ENCODE data around the gene PTPRT. TPM values are rescaled to one million over a fixed set of nuclear protein-coding genes. Genes with fewer than 3 reads are reported as not detected.

The PTPRT gene
- total RNA-seq, 1 experiment from 2014 or later, result 0.13 TPM

DNA sequence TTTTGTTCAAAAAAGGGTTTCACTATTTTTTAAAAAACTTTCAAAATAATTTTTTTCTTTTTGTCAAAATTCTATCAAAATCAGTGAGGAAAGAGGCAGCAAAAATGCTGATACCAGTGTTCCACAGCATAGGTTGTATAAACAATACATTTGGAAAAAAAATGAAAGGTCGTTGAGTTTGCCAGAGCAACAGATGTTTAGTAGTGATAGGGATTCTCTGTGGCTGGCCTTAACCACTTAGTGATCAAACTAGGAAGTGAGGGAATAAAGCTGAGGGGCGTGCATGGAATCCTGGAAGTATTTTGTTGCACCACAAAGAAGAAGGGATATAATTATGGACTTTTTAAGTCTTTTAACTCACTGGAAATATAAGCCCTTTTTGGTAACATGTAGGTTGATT, 1016.3 kb downstream of the PTPRT start:
- Histone ChIP-seq H3K4me2 (ENCODE audit: insufficient read depth, insufficient read length, low read length) (no peak overlapping the region), H2BK5ac (ENCODE audit: insufficient read length, low read length) (no peak overlapping the region), H2AFZ (ENCODE audit: low read length) (no peak overlapping the region), H3K27ac (ENCODE audit: insufficient read length, low read depth, low read length) (no peak overlapping the region), H4K5ac (ENCODE audit: insufficient read length, low read depth, low read length) (no peak overlapping the region), H3K27me3 (ENCODE audit: insufficient read depth, low read length) (no peaks in the 10 kb centered on the region), H4K8ac (replicated peaks; ENCODE audit: insufficient read length, low read depth, low read length) (no peak overlapping the region), H2AK5ac (ENCODE audit: insufficient read length, low read length) (no peak overlapping the region), H3T11ph (ENCODE audit: low read length) (no peak overlapping the region), H4K91ac (ENCODE audit: insufficient read length, low read depth, low read length) (no peak overlapping the region), H2BK20ac (ENCODE audit: low read depth, low read length, poor library complexity, severe bottlenecking) (no peak overlapping the region), H4K20me1 (ENCODE audit: control insufficient read depth, insufficient read depth, insufficient read length) (no peaks in the 10 kb centered on the region), H3K4ac (ENCODE audit: low read depth, low read length) (no peak overlapping the region), H3K23ac (ENCODE audit: insufficient read length, low read depth, low read length) (no peak overlapping the region), H3K56ac (ENCODE audit: insufficient read length, low read depth, low read length) (no peak overlapping the region), H2BK12ac (ENCODE audit: insufficient read length, low read depth, low read length) (no peak overlapping the region), H3K79me1 (ENCODE audit: insufficient read depth, low read depth, low read length, poor library complexity, severe bottlenecking) (no peaks in the 10 kb centered on the region), H3K9ac (ENCODE audit: extremely low read depth, insufficient read length, low read length) (no peak overlapping the region), H3K14ac (ENCODE audit: insufficient read depth, low read length) (no peak overlapping the region), H3K23me2 (ENCODE audit: insufficient read length, low read depth, low read length, poor library complexity, severe bottlenecking) (no peaks in the 10 kb centered on the region), H3K9me3 (ENCODE audit: control insufficient read depth, low read depth, low read length) (peaks cover 10% of the 10 kb centered on the region), H2BK120ac (ENCODE audit: low read depth, low read length, poor library complexity, severe bottlenecking) (no peak overlapping the region), H2BK15ac (ENCODE audit: low read depth, low read length) (no peak overlapping the region), H3K79me2 (ENCODE audit: insufficient read depth, low read length) (no peaks in the 10 kb centered on the region), H3K4me1 (ENCODE audit: insufficient read depth, low read length) (no peaks in the 10 kb centered on the region), H3K18ac (ENCODE audit: insufficient read length, low read depth, low read length) (no peak overlapping the region)
- WGBS (ENCODE audit: extremely low coverage, insufficient read length, low lambda C conversion rate), result no CpG with 5 or more reads among the region's 2 CpGs
- 0 out of 5 replicates have a peak, but pooled peaks cover 0 to 2% of the 10 kb centered on the region in 2 experiments for H3K9me3 Mint-ChIP-seq
- no peaks in the 10 kb centered on the region for H3K36me3 Mint-ChIP-seq (ENCODE audit: insufficient read depth in 1 of 3, low read depth in 3 of 3)
- no peak overlapping the region for H3K4me3 Mint-ChIP-seq
- no peaks in the 10 kb centered on the region for H3K4me1 Mint-ChIP-seq
- peaks cover 53% of the 10 kb centered on the region for H3K27me3 Mint-ChIP-seq (ENCODE audit: low read depth)
- TF ChIP-seq, protein P1, sequence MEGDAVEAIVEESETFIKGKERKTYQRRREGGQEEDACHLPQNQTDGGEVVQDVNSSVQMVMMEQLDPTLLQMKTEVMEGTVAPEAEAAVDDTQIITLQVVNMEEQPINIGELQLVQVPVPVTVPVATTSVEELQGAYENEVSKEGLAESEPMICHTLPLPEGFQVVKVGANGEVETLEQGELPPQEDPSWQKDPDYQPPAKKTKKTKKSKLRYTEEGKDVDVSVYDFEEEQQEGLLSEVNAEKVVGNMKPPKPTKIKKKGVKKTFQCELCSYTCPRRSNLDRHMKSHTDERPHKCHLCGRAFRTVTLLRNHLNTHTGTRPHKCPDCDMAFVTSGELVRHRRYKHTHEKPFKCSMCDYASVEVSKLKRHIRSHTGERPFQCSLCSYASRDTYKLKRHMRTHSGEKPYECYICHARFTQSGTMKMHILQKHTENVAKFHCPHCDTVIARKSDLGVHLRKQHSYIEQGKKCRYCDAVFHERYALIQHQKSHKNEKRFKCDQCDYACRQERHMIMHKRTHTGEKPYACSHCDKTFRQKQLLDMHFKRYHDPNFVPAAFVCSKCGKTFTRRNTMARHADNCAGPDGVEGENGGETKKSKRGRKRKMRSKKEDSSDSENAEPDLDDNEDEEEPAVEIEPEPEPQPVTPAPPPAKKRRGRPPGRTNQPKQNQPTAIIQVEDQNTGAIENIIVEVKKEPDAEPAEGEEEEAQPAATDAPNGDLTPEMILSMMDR (conservative IDR thresholded peaks at IDR 0.05), result no peak
- H3K27ac Mint-ChIP-seq, result no peak overlapping the region
- no peak for DNase-seq
